H1 (cell line): ENCODE results near the gene ZNHIT3. TPM values are rescaled to one million over a fixed set of nuclear protein-coding genes. Genes with fewer than 3 reads are reported as not detected.

Experiments used
- TEAD4 ChIP-seq: IDR thresholded peaks from 2 replicates; pipeline ENCODE4 v1.6.1; 2012; ENCODE audit warnings: low read depth, low read length, inconsistent platforms, mixed read lengths
- polyA plus RNA-seq, 7 experiments: library from polyadenylated mRNA; depleted of rRNA in 3 of 7; stranded (reverse) in 5 of 7; unstranded in 2 of 7; fragments of >200 nt in 5 of 7; fragments of 200-250 nt in 2 of 7; gene quantifications; 1 replicate in 5 of 7; 2 replicates in 1 of 7; 4 replicates in 1 of 7; pipeline versions ENCODE4 v1.2.1 to v1.2.3, GENCODE V29; 2011 to 2013; ENCODE audit warnings: missing spikeins in 2 of 7, mixed read lengths in 2 of 7
- total RNA-seq: library from RNA; stranded (reverse); fragmentation: NEBNext Ultra II Directional; extraction: Animal tissue kit (Norgen Biotek cat#: 25700); gene quantifications from 2 replicates; pipeline ENCODE4 v1.2.1, GENCODE V29; 2021

ZNHIT3 gene
- total and polyA plus RNA-seq, 2 of the 8 experiments (the other 6 are each of a cell fraction or from before 2014, with no cell fraction given) = 59.1 to 147 TPM

DNA sequence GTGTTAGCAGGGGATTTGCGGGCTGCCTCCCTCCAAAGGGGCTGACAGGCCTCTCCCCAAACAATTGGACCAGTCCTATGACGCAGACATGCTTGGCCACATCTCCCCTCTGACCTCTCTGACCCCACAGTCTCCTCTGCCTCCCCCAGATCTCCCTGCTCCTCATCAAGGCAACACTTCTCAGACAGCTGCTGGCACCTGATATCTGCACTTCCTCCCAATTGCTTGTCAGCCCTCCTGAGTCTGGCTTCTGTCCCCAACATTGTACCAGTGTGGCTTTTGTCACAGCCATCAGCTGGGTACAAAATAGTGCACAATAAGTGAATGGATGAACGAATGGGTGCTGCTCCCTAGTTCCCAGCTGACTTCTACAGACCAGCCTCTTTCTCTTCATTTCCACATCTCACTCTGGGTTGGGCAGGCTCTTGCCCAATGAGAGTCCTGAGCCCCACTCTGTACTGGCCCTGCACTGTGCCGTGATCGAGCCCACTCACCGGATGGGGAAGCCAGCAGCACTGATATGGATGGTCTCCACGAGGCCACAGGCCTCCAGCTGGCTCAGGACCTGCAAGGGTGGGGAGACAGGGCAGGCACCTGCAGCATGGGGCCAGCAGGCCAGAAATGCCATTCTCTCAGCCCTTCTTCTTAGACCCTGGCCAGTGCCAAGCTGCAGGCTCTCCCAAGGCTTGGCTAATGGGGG, 17.1 kb downstream of the ZNHIT3 start (continued):
- TF ChIP-seq TEAD4 = no peak
